Sigmoid colon (tissue), 7 donors: Measurements from ENCODE around the gene FBXO15. TPM values are rescaled to one million over a fixed set of nuclear protein-coding genes. Genes with fewer than 3 reads are reported as not detected.
A peak's percentile ranks its signal among the peaks of the same experiment; 100 is the strongest.

Source experiments
- DNase-seq: peaks from one replicate; pipeline ENCODE4 v3.0.0-alpha.2; 2019
- H3K27ac ChIP-seq, 4 donors: fragments of 200-600 bp; sonication (generic); one replicate each; pipeline ENCODE4 v1.5.1; 2016 to 2019; ENCODE audit warnings: mild to moderate bottlenecking in 1 of 4
- H3K27me3 ChIP-seq, 3 donors: fragments of 200-600 bp; sonication (generic); one replicate each; pipeline ENCODE4 v1.5.1; 2019; ENCODE audit warnings: mild to moderate bottlenecking in 1 of 3
- H3K36me3 ChIP-seq, 4 donors: fragments of 200-600 bp; sonication (generic); one replicate each; pipeline ENCODE4 v1.5.1; 2016 to 2019
- H3K4me1 ChIP-seq, 4 donors: fragments of 200-600 bp; sonication (generic); one replicate each; pipeline ENCODE4 v1.5.1; 2017 to 2019
- H3K4me3 ChIP-seq, 4 donors: fragments of 200-600 bp; sonication (generic); one replicate each; pipeline ENCODE4 v1.5.1; 2017 to 2019; ENCODE audit warnings: mild to moderate bottlenecking in 2 of 4, moderate library complexity in 1 of 4
- H3K9me3 ChIP-seq, 4 donors: fragments of 200-600 bp in 3 of 4; sonication (generic) in 3 of 4; one replicate each; pipeline versions ENCODE4 v1.5.1 to v1.6.1; 2013 to 2019
- CTCF ChIP-seq, 4 experiments: fragments of 450-650 bp in 3 of 4; fragments of 200-600 bp in 1 of 4; IDR thresholded peaks; one replicate each; pipeline ENCODE4 v1.5.1; 2016 to 2019; ENCODE audit warnings: antibody characterized with exemption in 4 of 4, mild to moderate bottlenecking in 3 of 4, moderate library complexity in 2 of 4
- EP300 ChIP-seq, 4 donors: sonication (generic); formaldehyde crosslinking; IDR thresholded peaks; one replicate each; pipeline ENCODE4 v1.6.1; 2017; ENCODE audit warnings: antibody characterized with exemption in 4 of 4
- POLR2A ChIP-seq, 2 donors: fragments of 450-650 bp; IDR thresholded peaks; one replicate each; pipeline ENCODE4 v1.6.1; 2016; ENCODE audit warnings: antibody characterized with exemption in 2 of 2, mild to moderate bottlenecking in 2 of 2, moderate library complexity in 2 of 2
- POLR2AphosphoS5 ChIP-seq, 4 donors: sonication (generic); formaldehyde crosslinking; IDR thresholded peaks; one replicate each; pipeline ENCODE4 v1.6.1; 2017; ENCODE audit warnings: antibody characterized with exemption in 4 of 4
- WGBS, 2 donors: extraction: QIAGEN DNeasy Blood & Tissue Kit; methylation state at CpG; one replicate each; pipeline ENCODE4 v1.1.7; 2013; 5-methylcytosine and 5-hydroxymethylcytosine counted together
- intact Hi-C: fragments of 100-400 bp; cut with DNase I; formaldehyde crosslinking; loops from one replicate; pipeline ENCODE4 v1.15.1; 2023
- polyA plus RNA-seq, 3 donors: library from polyadenylated mRNA; stranded (reverse); fragments of 200-250 nt; gene quantifications; one replicate each; pipeline ENCODE4 v1.2.3, GENCODE V29; 2013
- total RNA-seq, 4 donors: library from RNA; depleted of rRNA; stranded (reverse); fragments of >200 nt; gene quantifications; one replicate each; pipeline ENCODE4 v1.1.0, GENCODE V29; 2016
- donor health status: healthy with polysubstance abuse.
- donor health status: Bipolar disorder and iron deficiency.
- donor health status: healthy.

FBXO15 gene
- total and polyA plus RNA-seq, 7 donors: 0.36 to 2.2 (median 0.87) TPM; not detected in 4

GRCh38 chr18:74153377-74153776 lies 5.7 kb upstream of the FBXO15 start:
- TF ChIP-seq CTCF (IDR thresholded peaks at IDR 0.05): no peak
- no peaks in the 10 kb centered on the region for H3K27me3 ChIP-seq
- H3K27ac ChIP-seq: no peak overlapping the region
- peaks cover 0 to 53% (median 12%) of the 10 kb centered on the region in 4 donors for H3K36me3 ChIP-seq
- 89 to 92% methylated on average over 4 of the region's 4 CpGs for WGBS, 2 donors
- H3K4me1 ChIP-seq: peaks cover 0 to 36% (median 34%) of the 10 kb centered on the region in 4 donors
- intact Hi-C loops: no loop called here
- H3K9me3 ChIP-seq: no peaks in the 10 kb centered on the region
- H3K4me3 ChIP-seq: no peak overlapping the region
- DNase-seq: no peak

GRCh38 chr18:74152857-74153256 lies 5.2 kb upstream of the FBXO15 start:
- no peak overlapping the region for H3K27ac ChIP-seq
- no peaks in the 10 kb centered on the region for H3K27me3 ChIP-seq
- WGBS, 2 donors: 91 to 93% methylated on average over 2 of the region's 2 CpGs
- no peak overlapping the region for H3K4me3 ChIP-seq
- intact Hi-C loops: no loop called here
- H3K9me3 ChIP-seq: no peaks in the 10 kb centered on the region
- no peak for DNase-seq
- TF ChIP-seq POLR2A (IDR thresholded peaks at IDR 0.05) (no peak), POLR2AphosphoS5 (IDR thresholded peaks at IDR 0.05) (no peak)
- peaks cover 0 to 48% (median 10%) of the 10 kb centered on the region in 4 donors for H3K36me3 ChIP-seq
- peaks cover 0 to 36% (median 34%) of the 10 kb centered on the region in 4 donors for H3K4me1 ChIP-seq

GRCh38 chr18:74152270-74152669 lies 4.6 kb upstream of the FBXO15 start:
- peaks cover 0 to 39% (median 35%) of the 10 kb centered on the region in 4 donors for H3K4me1 ChIP-seq
- no peak for TF ChIP-seq POLR2AphosphoS5 (IDR thresholded peaks at IDR 0.05)
- no peak for TF ChIP-seq EP300 (IDR thresholded peaks at IDR 0.05)
- no peak for TF ChIP-seq CTCF (IDR thresholded peaks at IDR 0.05)
- no peak for TF ChIP-seq POLR2A (IDR thresholded peaks at IDR 0.05)
- H3K27ac ChIP-seq: no peak overlapping the region
- intact Hi-C loops: no loop called here
- H3K36me3 ChIP-seq: peaks cover 0 to 42% (median 10%) of the 10 kb centered on the region in 4 donors
- H3K9me3 ChIP-seq: no peaks in the 10 kb centered on the region
- no peak overlapping the region for H3K4me3 ChIP-seq
- 89 to 93% methylated on average over 6 of the region's 6 CpGs for WGBS, 2 donors
- no peak for DNase-seq
- H3K27me3 ChIP-seq: no peaks in the 10 kb centered on the region

GRCh38 chr18:74149878-74150277 lies 2.2 kb upstream of the FBXO15 start:
- Histone ChIP-seq H3K27me3 (no peaks in the 10 kb centered on the region), H3K27ac (no peak overlapping the region), H3K4me3 (peak overlapping the region in 1 of 4 donors; percentile 71), H3K9me3 (no peaks in the 10 kb centered on the region), H3K4me1 (peaks cover 0 to 45% (median 40%) of the 10 kb centered on the region in 4 donors), H3K36me3 (peaks cover 0 to 18% (median 2%) of the 10 kb centered on the region in 4 donors)
- WGBS, 2 donors: 59 to 82% methylated on average over 5 of the region's 5 CpGs
- intact Hi-C loops: no loop called here
- no peak for DNase-seq
- TF ChIP-seq POLR2A (IDR thresholded peaks at IDR 0.05): no peak
- no peak for TF ChIP-seq EP300 (IDR thresholded peaks at IDR 0.05)
- TF ChIP-seq CTCF (IDR thresholded peaks at IDR 0.05): no peak
- TF ChIP-seq POLR2AphosphoS5 (IDR thresholded peaks at IDR 0.05): no peak

GRCh38 chr18:74148543-74149070 lies 973 bp upstream of the FBXO15 start:
- Histone ChIP-seq H3K36me3 (peaks cover 0 to 11% (median 0%) of the 10 kb centered on the region in 4 donors), H3K4me3 (peak overlapping the region; percentile 61 to 86 (median 70)), H3K4me1 (peaks cover 0 to 45% (median 40%) of the 10 kb centered on the region in 4 donors), H3K27me3 (no peaks in the 10 kb centered on the region), H3K27ac (peak overlapping the region; percentile 90 to 99 (median 96)), H3K9me3 (no peaks in the 10 kb centered on the region)
- no peak for DNase-seq
- intact Hi-C loops: loop anchor here (1.0 kb wide), 1 partner anchor 348 kb away; the partner anchor contains the start of gene CNDP2
- 0% methylated on average over 25 of the region's 25 CpGs for WGBS, 2 donors
- TF ChIP-seq POLR2AphosphoS5 (IDR thresholded peaks at IDR 0.05) (peak in 1 of 4 donors; percentile 48), EP300 (IDR thresholded peaks at IDR 0.05) (no peak)

GRCh38 chr18:74147491-74147778 lies 199 bp downstream of the FBXO15 start:
- Histone ChIP-seq H3K9me3 (no peaks in the 10 kb centered on the region), H3K27ac (peak overlapping the region; percentile 90 to 99 (median 96)), H3K4me1 (peaks cover 0 to 43% (median 40%) of the 10 kb centered on the region in 4 donors), H3K4me3 (peak overlapping the region; percentile 61 to 86 (median 70)), H3K36me3 (peaks cover 0 to 11% (median 0%) of the 10 kb centered on the region in 4 donors), H3K27me3 (no peaks in the 10 kb centered on the region)
- WGBS, 2 donors: 1% methylated on average over 28 of the region's 28 CpGs
- no peak for DNase-seq
- intact Hi-C loops: no loop called here
- TF ChIP-seq CTCF (IDR thresholded peaks at IDR 0.05) (peak in 1 of 4 experiments; percentile 7), POLR2A (IDR thresholded peaks at IDR 0.05) (no peak), POLR2AphosphoS5 (IDR thresholded peaks at IDR 0.05) (no peak), EP300 (IDR thresholded peaks at IDR 0.05) (no peak)
